Panc1 (cell line): ENCODE data around the gene FPR1. TPM values are rescaled to one million over a fixed set of nuclear protein-coding genes. Genes with fewer than 3 reads are reported as not detected.
"Not testable (repeated sequence)": the region's sequence is repeated elsewhere in the genome, so short reads cannot be mapped to it uniquely, and the experiment has no call there.

Experiments used
- ATAC-seq: fragments of 200-7000 bp; cut with Tn5 transposase; 2 replicates; pipeline ENCODE4 v1.9.1; 2020; ENCODE audit warnings: mild to moderate bottlenecking, moderate library complexity
- BruUV-seq: library from RNA; stranded (reverse); fragments of 400-500 nt; replicated peaks from 2 replicates; lab custom pipeline; 2021; lab: Mats Ljungman, UMichigan
- CTCF ChIA-PET: fragments of 300-600 bp; sonication (Branson Sonifier 250); formaldehyde crosslinking; loops from one replicate; lab custom pipeline; 2022; ENCODE audit warnings: antibody characterized with exemption; lab: Charles Lee
- POLR2A ChIA-PET: fragments of 300-600 bp; sonication (Branson Sonifier 250); formaldehyde crosslinking; loops from one replicate; lab custom pipeline; 2022; ENCODE audit warnings: antibody characterized with exemption; lab: Charles Lee
- DNase-seq: peaks from one replicate; pipeline ENCODE4 v3.0.0-alpha.2; 2010; ENCODE audit warnings: low read depth, low spot score
- H3K27ac ChIP-seq: 2 replicates; pipeline ENCODE4 v1.5.1; 2011; ENCODE audit warnings: mild to moderate bottlenecking, low read length, inconsistent platforms
- H3K27me3 ChIP-seq: fragments of 200-500 bp; sonication (Bioruptor generic); 2 replicates; pipeline ENCODE4 v1.6.0; 2014; ENCODE audit warnings: low read length, inconsistent platforms; ENCODE audit not compliant: control insufficient read depth, insufficient read depth
- H3K36me3 ChIP-seq: fragments of 200-500 bp; sonication (Bioruptor generic); 2 replicates; pipeline ENCODE4 v1.5.1; 2014; ENCODE audit warnings: inconsistent platforms, mild to moderate bottlenecking, low read length, moderate library complexity; ENCODE audit not compliant: control insufficient read depth, insufficient read depth
- H3K4me1 ChIP-seq: 2 replicates; pipeline ENCODE4 v1.5.1; 2011; ENCODE audit warnings: inconsistent platforms, mild to moderate bottlenecking, low read length, moderate library complexity; ENCODE audit not compliant: control insufficient read depth, insufficient read depth
- H3K4me3 ChIP-seq, 2 experiments: 2 replicates each; pipeline ENCODE4 v1.5.1; 2011 to 2012; ENCODE audit warnings: low read depth in 2 of 2, low read length in 2 of 2, mild to moderate bottlenecking in 2 of 2, inconsistent platforms in 1 of 2, moderate library complexity in 1 of 2
- H3K9me3 ChIP-seq: fragments of 200-500 bp; sonication (Bioruptor generic); 2 replicates; pipeline ENCODE4 v1.5.1; 2014; ENCODE audit warnings: low read depth, mild to moderate bottlenecking, inconsistent platforms, low read length, moderate library complexity; ENCODE audit not compliant: control insufficient read depth, insufficient read depth
- CTCF ChIP-seq: fragments of 450-650 bp; IDR thresholded peaks from 2 replicates; pipeline ENCODE4 v1.5.1; 2017; ENCODE audit warnings: mild to moderate bottlenecking
- POLR2AphosphoS5 ChIP-seq: IDR thresholded peaks from 2 replicates; pipeline ENCODE4 v1.6.1; 2012; ENCODE audit warnings: mild to moderate bottlenecking, low read depth, low read length, moderate library complexity
- REST ChIP-seq, 2 experiments: IDR thresholded peaks; 2 replicates each; pipeline ENCODE4 v1.6.1; 2011 to 2012; ENCODE audit warnings: low read depth in 2 of 2, control low read depth in 1 of 2, low read length in 1 of 2, mild to moderate bottlenecking in 1 of 2, moderate library complexity in 1 of 2; ENCODE audit not compliant: insufficient read depth in 1 of 2
- SIN3A ChIP-seq: IDR thresholded peaks from 2 replicates; pipeline ENCODE4 v1.6.1; 2012; ENCODE audit warnings: low read depth, mild to moderate bottlenecking, low read length, moderate library complexity, borderline replicate concordance; ENCODE audit not compliant: insufficient read depth
- TCF7L2 ChIP-seq: IDR thresholded peaks from 2 replicates; pipeline ENCODE4 v1.6.1; 2011; ENCODE audit warnings: mild to moderate bottlenecking, low read depth, low read length, inconsistent platforms
- in situ Hi-C: cut with HindIII; loops from 2 replicates; pipeline ENCODE4 v1.10.0; 2016; ENCODE audit warnings: low sequenced_read_pairs, low pct_unique_long_range_greater_than_20kb
- intact Hi-C: fragments of 100-400 bp; cut with micrococcal nuclease; formaldehyde crosslinking; loops from one replicate; pipeline ENCODE4 v1.10.0; 2022; ENCODE audit not compliant: unreplicated experiment
- total RNA-seq: library from RNA; stranded (reverse); gene quantifications from one replicate; pipeline ENCODE4 v1.2.1, GENCODE V29; 2021; ENCODE audit not compliant: unreplicated experiment

FPR1 gene
- total RNA-seq, 1 experiment from 2014 or later, result not detected

- CTCF ChIA-PET, result no interaction called here
- Histone ChIP-seq H3K9me3 (no peaks in the 10 kb centered on the region), H3K36me3 (no peaks in the 10 kb centered on the region), H3K27ac (no peak overlapping the region), H3K4me1 (no peaks in the 10 kb centered on the region), H3K4me3 (no peak overlapping the region), H3K27me3 (0 out of 2 replicates have a peak, but pooled peaks cover 2% of the 10 kb centered on the region)
- intact Hi-C loops, result loop anchor here (5.0 kb wide), 1 partner anchor 67 kb away; no protein-coding TSS in a partner anchor
- POLR2A ChIA-PET, result no interaction called here
- TF ChIP-seq CTCF (no peak), REST (IDR thresholded peaks at IDR 0.05; ENCODE audit: insufficient read depth in 1 of 2, low read depth in 2 of 2, low read length in 1 of 2) (no peak), SIN3A (no peak), POLR2AphosphoS5 (no peak), TCF7L2 (no peak)
- DNase-seq, result no peak
- no peak for ATAC-seq
- BruUV-seq, result no TSS peak
- in situ Hi-C loops, result no loop called here
These were observed 27.5 kb upstream of the FPR1 start for GRCh38 chr19:51779181-51779580.

- Histone ChIP-seq H3K27ac (no peak overlapping the region), H3K9me3 (no peaks in the 10 kb centered on the region), H3K4me3 (peak overlapping the region in 1 of 2 experiments; percentile 26; a peak in 2 of 4 replicates), H3K4me1 (no peaks in the 10 kb centered on the region), H3K36me3 (no peaks in the 10 kb centered on the region), H3K27me3 (0 out of 2 replicates have a peak, but pooled peaks cover 2% of the 10 kb centered on the region)
- TF ChIP-seq POLR2AphosphoS5, result no peak
- TF ChIP-seq CTCF, result peak; percentile 78
- in situ Hi-C loops, result no loop called here
- POLR2A ChIA-PET, result no interaction called here
- ATAC-seq (peak; percentile 92), DNase-seq (peak; percentile 18)
- intact Hi-C loops, result loop anchor here (5.0 kb wide), 1 partner anchor 66 kb away; no protein-coding TSS in a partner anchor
- BruUV-seq, result no TSS peak
- CTCF ChIA-PET, result interaction anchor here (0.6 to 0.7 kb wide), 3 partner anchors 22 to 121 kb away, joined by 3 read pairs; no protein-coding TSS in a partner anchor
These were observed 26.1 kb upstream of the FPR1 start for GRCh38 chr19:51777570-51778462.

GRCh38 chr19:51776561-51776960 lies 24.9 kb upstream of the FPR1 start:
- CTCF ChIA-PET, H3K27me3 ChIP-seq, POLR2A ChIA-PET, DNase-seq, BruUV-seq, H3K4me1 ChIP-seq, in situ Hi-C loops, H3K4me3 ChIP-seq, H3K27ac ChIP-seq, H3K9me3 ChIP-seq, ATAC-seq, H3K36me3 ChIP-seq: not testable (repeated sequence)
- intact Hi-C loops, result loop anchor here (5.0 kb wide), 1 partner anchor 64 kb away; no protein-coding TSS in a partner anchor
